ENCODE data around the gene FRMD8. TPM values are rescaled to one million over a fixed set of nuclear protein-coding genes. Genes with fewer than 3 reads are reported as not detected.

FRMD8 gene
- total RNA-seq, 4 donors from 2014 or later, result 19.9 to 31.5 (median 21.3) TPM

DNA sequence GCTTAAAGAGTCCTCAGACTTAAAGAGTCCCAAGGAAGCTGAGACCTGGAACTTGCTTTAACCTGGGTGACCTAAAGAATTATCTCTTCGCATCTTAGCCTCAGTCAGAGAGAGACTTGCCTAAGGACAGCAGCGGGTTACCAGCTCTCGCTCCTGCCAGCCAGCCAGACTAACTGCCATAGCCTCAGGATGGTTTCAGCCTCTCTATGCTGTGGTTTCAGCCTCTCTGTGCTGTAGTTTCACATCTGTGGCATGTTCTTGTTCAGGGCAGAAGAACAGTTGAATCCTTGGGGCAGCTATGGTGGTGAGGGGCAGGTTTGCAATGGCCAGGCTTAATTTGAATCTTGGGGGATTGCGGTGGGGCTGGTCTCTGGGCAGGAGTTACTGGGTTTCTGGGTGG lies 2.3 kb downstream of the FRMD8 start:
- 71% methylated on average over 1 of the region's 4 CpGs; no CpG with 5 or more reads in 1 of the 2 donors for WGBS, 2 donors (ENCODE audit: low coverage in 1 of 2)
- no peaks in the 10 kb centered on the region for H3K27me3 ChIP-seq
- peaks cover 0 to 39% of the 10 kb centered on the region in 2 donors for H3K36me3 ChIP-seq
- H3K9me3 ChIP-seq, result no peaks in the 10 kb centered on the region
- H3K4me3 ChIP-seq, result no peak overlapping the region
- TF ChIP-seq POLR2A (IDR thresholded peaks at IDR 0.05) (no peak), POLR2AphosphoS5 (IDR thresholded peaks at IDR 0.05) (no peak), EP300 (IDR thresholded peaks at IDR 0.05) (no peak), CTCF (IDR thresholded peaks at IDR 0.05) (no peak)
- H3K4me1 ChIP-seq, result peaks cover 0 to 87% (median 30%) of the 10 kb centered on the region in 3 donors
- H3K27ac ChIP-seq, result peak overlapping the region in 1 of 4 donors; percentile 97
- no peak for ATAC-seq

DNA sequence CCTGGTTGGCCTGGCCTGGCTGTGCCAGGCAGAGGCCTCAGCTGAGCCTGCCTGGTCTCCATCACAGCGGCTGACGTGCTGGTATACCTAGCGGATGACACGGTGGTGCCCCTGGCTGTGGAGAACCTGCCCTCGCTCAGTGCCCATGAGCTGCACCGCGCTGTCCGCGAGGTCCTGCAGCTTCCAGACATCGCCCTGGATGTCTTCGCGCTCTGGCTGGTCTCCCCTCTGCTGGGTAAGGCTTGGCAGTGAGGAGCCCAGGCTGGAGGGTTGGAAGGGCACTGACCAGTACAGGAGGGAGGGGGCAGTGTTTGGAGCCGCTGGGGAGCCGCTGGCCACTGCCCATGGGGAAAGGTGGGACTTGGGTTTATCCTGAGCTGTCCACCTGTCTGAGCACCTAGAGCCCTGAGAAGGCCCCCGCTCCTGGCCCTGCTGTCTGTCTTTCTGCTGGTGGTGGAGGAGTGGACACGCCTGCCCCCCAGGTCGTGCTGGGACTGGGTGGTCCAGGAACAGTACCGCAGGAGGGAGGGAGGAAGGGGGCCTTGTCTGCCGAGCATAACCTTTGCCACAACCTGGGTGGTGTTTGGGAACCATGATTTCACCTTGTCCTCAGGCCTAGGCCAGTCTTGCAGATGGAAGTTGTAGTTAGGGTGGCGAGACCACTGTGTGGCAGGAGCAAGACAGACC lies 3.0 kb downstream of the FRMD8 start:
- Histone ChIP-seq H3K36me3 (peaks cover 0 to 46% of the 10 kb centered on the region in 2 donors), H3K27ac (peak overlapping the region in 3 of 4 donors; percentile 62 to 97 (median 63)), H3K27me3 (no peaks in the 10 kb centered on the region), H3K4me3 (no peak overlapping the region), H3K9me3 (no peaks in the 10 kb centered on the region), H3K4me1 (peaks cover 0 to 80% (median 26%) of the 10 kb centered on the region in 3 donors)
- whole genome bisulfite sequencing, 2 donors (ENCODE audit: low coverage in 1 of 2), result 85% methylated on average over 5 of the region's 20 CpGs; no CpG with 5 or more reads in 1 of the 2 donors
- no peak for TF ChIP-seq POLR2AphosphoS5 (IDR thresholded peaks at IDR 0.05)
- TF ChIP-seq EP300 (IDR thresholded peaks at IDR 0.05), result no peak
- TF ChIP-seq CTCF (IDR thresholded peaks at IDR 0.05), result no peak
- no peak for TF ChIP-seq POLR2A (IDR thresholded peaks at IDR 0.05)
- no peak for ATAC-seq

GRCh38 chr11:65390099-65390941 lies 3.9 kb downstream of the FRMD8 start:
- ATAC-seq, result no peak
- 41 to 80% methylated on average over 1 to 5 of the region's 21 CpGs for WGBS, 2 donors (ENCODE audit: low coverage in 1 of 2)
- peak overlapping the region in 1 of 2 donors; percentile 3 for H3K4me3 ChIP-seq
- H3K36me3 ChIP-seq, result peaks cover 0 to 54% of the 10 kb centered on the region in 2 donors
- H3K9me3 ChIP-seq, result no peaks in the 10 kb centered on the region
- peak overlapping the region in 3 of 4 donors; percentile 62 to 97 (median 63) for H3K27ac ChIP-seq
- peaks cover 0 to 72% (median 24%) of the 10 kb centered on the region in 3 donors for H3K4me1 ChIP-seq
- no peaks in the 10 kb centered on the region for H3K27me3 ChIP-seq
- TF ChIP-seq POLR2AphosphoS5 (IDR thresholded peaks at IDR 0.05) (no peak), EP300 (IDR thresholded peaks at IDR 0.05) (no peak), CTCF (IDR thresholded peaks at IDR 0.05) (no peak), POLR2A (IDR thresholded peaks at IDR 0.05) (no peak)

- no peak for TF ChIP-seq POLR2AphosphoS5 (IDR thresholded peaks at IDR 0.05)
- TF ChIP-seq EP300 (IDR thresholded peaks at IDR 0.05), result no peak
- TF ChIP-seq CTCF (IDR thresholded peaks at IDR 0.05), result no peak
- TF ChIP-seq POLR2A (IDR thresholded peaks at IDR 0.05), result no peak
- Histone ChIP-seq H3K27ac (peak overlapping the region in 3 of 4 donors; percentile 62 to 97 (median 63)), H3K4me3 (peak overlapping the region in 1 of 2 donors; percentile 3), H3K9me3 (no peaks in the 10 kb centered on the region), H3K36me3 (peaks cover 0 to 61% of the 10 kb centered on the region in 2 donors), H3K4me1 (peaks cover 0 to 66% (median 24%) of the 10 kb centered on the region in 3 donors), H3K27me3 (no peaks in the 10 kb centered on the region)
- ATAC-seq, result no peak
- 60% methylated on average over 1 of the region's 9 CpGs; no CpG with 5 or more reads in 1 of the 2 donors for WGBS, 2 donors (ENCODE audit: low coverage in 1 of 2)
Measured at GRCh38 chr11:65390996-65391395, 4.6 kb downstream of the FRMD8 start.
